K562 (cell line): ENCODE data around the gene MTG1. TPM values are rescaled to one million over a fixed set of nuclear protein-coding genes. Genes with fewer than 3 reads are reported as not detected.
A peak's percentile ranks its signal among the peaks of the same experiment; 100 is the strongest.

Experiments
- COPS2 ChIP-seq: fragments of 450-650 bp; conservative IDR thresholded peaks from 2 replicates; pipeline ENCODE4 v1.6.1; 2016; ENCODE audit warnings: mild to moderate bottlenecking, moderate library complexity
- MAFK ChIP-seq: IDR thresholded peaks from 2 replicates; pipeline ENCODE4 v1.6.1; 2011; ENCODE audit warnings: low read length, improper control_type of control experiment
- PHF8 ChIP-seq: fragments of 200-600 bp; sonication (generic); IDR thresholded peaks from 2 replicates; pipeline ENCODE4 v1.6.1; 2012; ENCODE audit warnings: mixed run types, mild to moderate bottlenecking, inconsistent platforms, low read length, moderate library complexity, borderline replicate concordance
- SPI1 ChIP-seq: IDR thresholded peaks from 2 replicates; pipeline ENCODE4 v1.6.1; 2011; ENCODE audit warnings: low read depth, low read length, control low read depth, borderline replicate concordance
- polyA plus RNA-seq, 8 experiments: library from polyadenylated mRNA; depleted of rRNA in 4 of 8; stranded (reverse) in 5 of 8; unstranded in 3 of 8; fragments of >200 nt; fragmentation: Nextera tagmentation in 2 of 8; fragmentation: Illumina TruSeq in 1 of 8; extraction: Ambion mirVana in 2 of 8; extraction: Trizol in 1 of 8; gene quantifications; 2 replicates each; pipeline versions ENCODE4 v1.2.1 to v1.2.3, GENCODE V29; 2011 to 2014; ENCODE audit warnings: inconsistent platforms in 1 of 8, missing spikeins in 1 of 8
- total RNA-seq, 7 experiments: library from RNA; depleted of rRNA in 6 of 7; stranded (reverse); fragments of >200 nt in 6 of 7; fragmentation: Illumina TruSeq in 2 of 7; extraction: Trizol in 2 of 7; gene quantifications; 2 replicates each; pipeline versions ENCODE4 v1.2.1 to v1.2.3, GENCODE V29; 2011 to 2021; ENCODE audit warnings: low replicate concordance in 1 of 7
- TF ChIP-seq, protein P1 (sequence below): fragments of 450-650 bp; IDR thresholded peaks from 2 replicates; pipeline ENCODE4 v1.6.1; 2016; ENCODE audit warnings: low read depth
- TF ChIP-seq, protein P2 (sequence below), 2 experiments: IDR thresholded peaks; 2 replicates each; pipeline ENCODE4 v1.6.1; 2012; ENCODE audit warnings: improper control_type of control experiment in 2 of 2, low read depth in 2 of 2, low read length in 2 of 2, borderline replicate concordance in 1 of 2
- TF ChIP-seq, protein P3 (sequence below), 3 experiments: fragments of 200-800 bp in 1 of 3; fragments of 250-450 bp in 1 of 3; fragments of 450-650 bp in 1 of 3; sonication (Bioruptor Pico) in 1 of 3; sonication (Bioruptor generic) in 1 of 3; formaldehyde crosslinking in 1 of 3; IDR thresholded peaks; 2 replicates each; pipeline versions ENCODE4 v1.6.1 to v1.8.0; 2016 to 2022; ENCODE audit warnings: mild to moderate bottlenecking in 2 of 3, missing genetic modification characterization in 2 of 3, missing compliant biosample characterization in 1 of 3, moderate library complexity in 1 of 3
- TF ChIP-seq, protein P4 (sequence below): fragments of 250-450 bp; sonication (Bioruptor Pico); IDR thresholded peaks from 2 replicates; pipeline ENCODE4 v1.5.0; 2020; ENCODE audit warnings: mild to moderate bottlenecking
- TF ChIP-seq, protein P5 (sequence below): fragments of 250-450 bp; sonication (Bioruptor Pico); IDR thresholded peaks from 2 replicates; pipeline ENCODE4 v1.8.0; 2021; ENCODE audit warnings: borderline replicate concordance, mild to moderate bottlenecking, moderate library complexity; ENCODE audit not compliant: poor library complexity, severe bottlenecking

MTG1 gene
- total and polyA plus RNA-seq, 9 of the 15 experiments (the other 6 are each of a cell fraction or from before 2014, with no cell fraction given) = 2.8 to 28.2 (median 15.4) TPM

DNA sequence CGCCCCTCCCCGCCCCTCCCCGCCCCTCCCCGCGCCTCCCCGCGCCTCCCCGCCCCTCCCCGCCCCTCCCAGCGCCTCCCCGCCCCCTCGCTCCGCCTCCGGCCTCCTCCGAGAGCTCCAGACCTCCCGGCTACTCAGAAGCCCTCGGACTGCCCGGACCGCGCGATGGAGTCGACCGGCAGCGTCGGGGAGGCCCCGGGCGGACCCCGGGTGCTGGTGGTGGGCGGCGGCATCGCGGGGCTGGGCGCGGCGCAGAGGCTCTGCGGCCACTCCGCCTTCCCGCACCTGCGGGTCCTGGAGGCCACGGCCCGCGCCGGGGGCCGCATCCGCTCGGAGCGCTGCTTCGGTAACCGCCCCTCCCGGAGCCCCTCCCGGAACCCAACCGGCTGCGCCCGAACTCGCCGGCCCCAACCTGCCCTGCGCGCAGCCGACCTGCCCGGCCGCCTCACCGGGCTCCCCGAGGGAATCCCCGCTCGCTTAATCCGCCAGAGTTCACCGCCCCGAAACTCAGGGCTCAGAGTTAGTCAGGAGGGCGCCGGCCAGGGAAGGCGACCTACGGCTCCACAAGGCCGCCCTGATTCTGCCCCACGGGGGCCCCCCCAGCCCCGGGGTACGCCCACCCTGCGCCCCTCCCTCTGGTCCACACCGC is 14.7 kb upstream of the MTG1 start, which contains the start of gene PAOX (continued):
- TF ChIP-seq, protein P1, sequence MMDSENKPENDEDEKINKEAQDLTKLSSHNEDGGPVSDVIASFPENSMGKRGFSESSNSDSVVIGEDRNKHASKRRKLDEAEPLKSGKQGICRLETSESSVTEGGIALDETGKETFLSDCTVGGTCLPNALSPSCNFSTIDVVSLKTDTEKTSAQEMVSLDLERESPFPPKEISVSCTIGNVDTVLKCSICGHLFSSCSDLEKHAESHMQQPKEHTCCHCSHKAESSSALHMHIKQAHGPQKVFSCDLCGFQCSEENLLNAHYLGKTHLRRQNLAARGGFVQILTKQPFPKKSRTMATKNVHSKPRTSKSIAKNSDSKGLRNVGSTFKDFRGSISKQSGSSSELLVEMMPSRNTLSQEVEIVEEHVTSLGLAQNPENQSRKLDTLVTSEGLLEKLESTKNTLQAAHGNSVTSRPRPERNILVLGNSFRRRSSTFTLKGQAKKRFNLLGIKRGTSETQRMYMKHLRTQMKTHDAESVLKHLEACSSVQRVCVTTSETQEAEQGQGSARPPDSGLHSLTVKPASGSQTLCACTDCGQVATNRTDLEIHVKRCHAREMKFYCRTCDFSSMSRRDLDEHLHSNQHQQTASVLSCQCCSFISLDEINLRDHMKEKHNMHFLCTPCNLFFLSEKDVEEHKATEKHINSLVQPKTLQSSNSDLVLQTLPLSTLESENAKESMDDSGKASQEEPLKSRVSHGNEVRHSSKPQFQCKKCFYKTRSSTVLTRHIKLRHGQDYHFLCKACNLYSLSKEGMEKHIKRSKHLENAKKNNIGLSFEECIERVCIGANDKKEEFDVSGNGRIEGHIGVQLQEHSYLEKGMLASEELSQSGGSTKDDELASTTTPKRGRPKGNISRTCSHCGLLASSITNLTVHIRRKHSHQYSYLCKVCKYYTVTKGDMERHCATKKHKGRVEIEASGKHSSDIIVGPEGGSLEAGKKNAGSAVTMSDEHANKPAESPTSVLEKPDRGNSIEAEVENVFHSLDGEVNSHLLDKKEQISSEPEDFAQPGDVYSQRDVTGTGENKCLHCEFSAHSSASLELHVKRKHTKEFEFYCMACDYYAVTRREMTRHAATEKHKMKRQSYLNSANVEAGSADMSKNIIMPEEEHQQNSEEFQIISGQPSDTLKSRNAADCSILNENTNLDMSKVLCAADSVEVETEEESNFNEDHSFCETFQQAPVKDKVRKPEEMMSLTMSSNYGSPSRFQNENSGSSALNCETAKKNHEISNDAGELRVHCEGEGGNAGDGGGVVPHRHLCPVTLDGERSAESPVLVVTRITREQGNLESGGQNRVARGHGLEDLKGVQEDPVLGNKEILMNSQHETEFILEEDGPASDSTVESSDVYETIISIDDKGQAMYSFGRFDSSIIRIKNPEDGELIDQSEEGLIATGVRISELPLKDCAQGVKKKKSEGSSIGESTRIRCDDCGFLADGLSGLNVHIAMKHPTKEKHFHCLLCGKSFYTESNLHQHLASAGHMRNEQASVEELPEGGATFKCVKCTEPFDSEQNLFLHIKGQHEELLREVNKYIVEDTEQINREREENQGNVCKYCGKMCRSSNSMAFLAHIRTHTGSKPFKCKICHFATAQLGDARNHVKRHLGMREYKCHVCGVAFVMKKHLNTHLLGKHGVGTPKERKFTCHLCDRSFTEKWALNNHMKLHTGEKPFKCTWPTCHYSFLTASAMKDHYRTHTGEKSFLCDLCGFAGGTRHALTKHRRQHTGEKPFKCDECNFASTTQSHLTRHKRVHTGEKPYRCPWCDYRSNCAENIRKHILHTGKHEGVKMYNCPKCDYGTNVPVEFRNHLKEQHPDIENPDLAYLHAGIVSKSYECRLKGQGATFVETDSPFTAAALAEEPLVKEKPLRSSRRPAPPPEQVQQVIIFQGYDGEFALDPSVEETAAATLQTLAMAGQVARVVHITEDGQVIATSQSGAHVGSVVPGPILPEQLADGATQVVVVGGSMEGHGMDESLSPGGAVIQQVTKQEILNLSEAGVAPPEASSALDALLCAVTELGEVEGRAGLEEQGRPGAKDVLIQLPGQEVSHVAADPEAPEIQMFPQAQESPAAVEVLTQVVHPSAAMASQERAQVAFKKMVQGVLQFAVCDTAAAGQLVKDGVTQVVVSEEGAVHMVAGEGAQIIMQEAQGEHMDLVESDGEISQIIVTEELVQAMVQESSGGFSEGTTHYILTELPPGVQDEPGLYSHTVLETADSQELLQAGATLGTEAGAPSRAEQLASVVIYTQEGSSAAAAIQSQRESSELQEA = no peak
- no peak for TF ChIP-seq SPI1
- TF ChIP-seq, protein P2, sequence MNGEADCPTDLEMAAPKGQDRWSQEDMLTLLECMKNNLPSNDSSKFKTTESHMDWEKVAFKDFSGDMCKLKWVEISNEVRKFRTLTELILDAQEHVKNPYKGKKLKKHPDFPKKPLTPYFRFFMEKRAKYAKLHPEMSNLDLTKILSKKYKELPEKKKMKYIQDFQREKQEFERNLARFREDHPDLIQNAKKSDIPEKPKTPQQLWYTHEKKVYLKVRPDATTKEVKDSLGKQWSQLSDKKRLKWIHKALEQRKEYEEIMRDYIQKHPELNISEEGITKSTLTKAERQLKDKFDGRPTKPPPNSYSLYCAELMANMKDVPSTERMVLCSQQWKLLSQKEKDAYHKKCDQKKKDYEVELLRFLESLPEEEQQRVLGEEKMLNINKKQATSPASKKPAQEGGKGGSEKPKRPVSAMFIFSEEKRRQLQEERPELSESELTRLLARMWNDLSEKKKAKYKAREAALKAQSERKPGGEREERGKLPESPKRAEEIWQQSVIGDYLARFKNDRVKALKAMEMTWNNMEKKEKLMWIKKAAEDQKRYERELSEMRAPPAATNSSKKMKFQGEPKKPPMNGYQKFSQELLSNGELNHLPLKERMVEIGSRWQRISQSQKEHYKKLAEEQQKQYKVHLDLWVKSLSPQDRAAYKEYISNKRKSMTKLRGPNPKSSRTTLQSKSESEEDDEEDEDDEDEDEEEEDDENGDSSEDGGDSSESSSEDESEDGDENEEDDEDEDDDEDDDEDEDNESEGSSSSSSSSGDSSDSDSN (IDR thresholded peaks at IDR 0.05; ENCODE audit: borderline replicate concordance in 1 of 2, low read depth in 2 of 2, low read length in 2 of 2) = peak in 1 of 2 experiments; percentile 76; a peak in 2 of 4 replicates
- TF ChIP-seq, protein P3, sequence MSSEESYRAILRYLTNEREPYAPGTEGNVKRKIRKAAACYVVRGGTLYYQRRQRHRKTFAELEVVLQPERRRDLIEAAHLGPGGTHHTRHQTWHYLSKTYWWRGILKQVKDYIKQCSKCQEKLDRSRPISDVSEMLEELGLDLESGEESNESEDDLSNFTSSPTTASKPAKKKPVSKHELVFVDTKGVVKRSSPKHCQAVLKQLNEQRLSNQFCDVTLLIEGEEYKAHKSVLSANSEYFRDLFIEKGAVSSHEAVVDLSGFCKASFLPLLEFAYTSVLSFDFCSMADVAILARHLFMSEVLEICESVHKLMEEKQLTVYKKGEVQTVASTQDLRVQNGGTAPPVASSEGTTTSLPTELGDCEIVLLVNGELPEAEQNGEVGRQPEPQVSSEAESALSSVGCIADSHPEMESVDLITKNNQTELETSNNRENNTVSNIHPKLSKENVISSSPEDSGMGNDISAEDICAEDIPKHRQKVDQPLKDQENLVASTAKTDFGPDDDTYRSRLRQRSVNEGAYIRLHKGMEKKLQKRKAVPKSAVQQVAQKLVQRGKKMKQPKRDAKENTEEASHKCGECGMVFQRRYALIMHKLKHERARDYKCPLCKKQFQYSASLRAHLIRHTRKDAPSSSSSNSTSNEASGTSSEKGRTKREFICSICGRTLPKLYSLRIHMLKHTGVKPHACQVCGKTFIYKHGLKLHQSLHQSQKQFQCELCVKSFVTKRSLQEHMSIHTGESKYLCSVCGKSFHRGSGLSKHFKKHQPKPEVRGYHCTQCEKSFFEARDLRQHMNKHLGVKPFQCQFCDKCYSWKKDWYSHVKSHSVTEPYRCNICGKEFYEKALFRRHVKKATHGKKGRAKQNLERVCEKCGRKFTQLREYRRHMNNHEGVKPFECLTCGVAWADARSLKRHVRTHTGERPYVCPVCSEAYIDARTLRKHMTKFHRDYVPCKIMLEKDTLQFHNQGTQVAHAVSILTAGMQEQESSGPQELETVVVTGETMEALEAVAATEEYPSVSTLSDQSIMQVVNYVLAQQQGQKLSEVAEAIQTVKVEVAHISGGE (CRISPR knock-in tag; IDR thresholded peaks at IDR 0.05) = no peak
- no peak for TF ChIP-seq MAFK
- TF ChIP-seq, protein P4, sequence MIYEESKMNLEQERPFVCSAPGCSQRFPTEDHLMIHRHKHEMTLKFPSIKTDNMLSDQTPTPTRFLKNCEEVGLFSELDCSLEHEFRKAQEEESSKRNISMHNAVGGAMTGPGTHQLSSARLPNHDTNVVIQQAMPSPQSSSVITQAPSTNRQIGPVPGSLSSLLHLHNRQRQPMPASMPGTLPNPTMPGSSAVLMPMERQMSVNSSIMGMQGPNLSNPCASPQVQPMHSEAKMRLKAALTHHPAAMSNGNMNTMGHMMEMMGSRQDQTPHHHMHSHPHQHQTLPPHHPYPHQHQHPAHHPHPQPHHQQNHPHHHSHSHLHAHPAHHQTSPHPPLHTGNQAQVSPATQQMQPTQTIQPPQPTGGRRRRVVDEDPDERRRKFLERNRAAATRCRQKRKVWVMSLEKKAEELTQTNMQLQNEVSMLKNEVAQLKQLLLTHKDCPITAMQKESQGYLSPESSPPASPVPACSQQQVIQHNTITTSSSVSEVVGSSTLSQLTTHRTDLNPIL (CRISPR knock-in tag) = no peak
- TF ChIP-seq COPS2 = no peak
- peak; percentile 64; the same call in 1 of the 2 replicates for TF ChIP-seq PHF8
- TF ChIP-seq, protein P5, sequence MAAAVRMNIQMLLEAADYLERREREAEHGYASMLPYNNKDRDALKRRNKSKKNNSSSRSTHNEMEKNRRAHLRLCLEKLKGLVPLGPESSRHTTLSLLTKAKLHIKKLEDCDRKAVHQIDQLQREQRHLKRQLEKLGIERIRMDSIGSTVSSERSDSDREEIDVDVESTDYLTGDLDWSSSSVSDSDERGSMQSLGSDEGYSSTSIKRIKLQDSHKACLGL (CRISPR knock-in tag) = no peak
